Neural progenitor cell (in vitro differentiated cells): ENCODE measurements around the gene UBE3C. TPM values are rescaled to one million over a fixed set of nuclear protein-coding genes. Genes with fewer than 3 reads are reported as not detected.

Source experiments
- DNase-seq: peaks from one replicate; pipeline ENCODE4 v3.0.0-alpha.2; 2016; ENCODE audit warnings: low spot score
- H2AFZ ChIP-seq: fragments of 200-600 bp; sonication (generic); replicated peaks from 2 replicates; pipeline ENCODE4 v1.6.1; 2016; ENCODE audit warnings: antibody characterized with exemption
- H3F3A ChIP-seq: fragments of 200-600 bp; sonication (generic); 2 replicates; pipeline ENCODE4 v1.6.1; 2016; ENCODE audit warnings: antibody characterized with exemption, low read depth
- H3K27ac ChIP-seq: fragments of 200-600 bp; sonication (generic); 2 replicates; pipeline ENCODE4 v1.5.1; 2016; ENCODE audit warnings: mild to moderate bottlenecking
- H3K27me3 ChIP-seq: fragments of 200-600 bp; sonication (generic); 2 replicates; pipeline ENCODE4 v1.6.1; 2016; ENCODE audit warnings: mild to moderate bottlenecking, moderate library complexity
- H3K36me3 ChIP-seq: fragments of 200-600 bp; sonication (generic); 2 replicates; pipeline ENCODE4 v1.5.1; 2016
- H3K4me1 ChIP-seq: fragments of 200-600 bp; sonication (generic); 2 replicates; pipeline ENCODE4 v1.6.1; 2016; ENCODE audit warnings: mixed run types
- H3K4me2 ChIP-seq: fragments of 200-600 bp; sonication (generic); 2 replicates; pipeline ENCODE4 v1.6.1; 2016
- H3K4me3 ChIP-seq: fragments of 200-600 bp; sonication (generic); 2 replicates; pipeline ENCODE4 v1.5.1; 2016
- H3K79me2 ChIP-seq: fragments of 200-600 bp; sonication (generic); 2 replicates; pipeline ENCODE4 v1.6.1; 2016; ENCODE audit warnings: low read depth
- H3K9ac ChIP-seq: fragments of 200-600 bp; sonication (generic); 2 replicates; pipeline ENCODE4 v1.6.1; 2016
- H3K9me3 ChIP-seq: fragments of 200-600 bp; sonication (generic); 2 replicates; pipeline ENCODE4 v1.5.1; 2016; ENCODE audit warnings: low read depth
- H4K20me1 ChIP-seq: fragments of 200-600 bp; sonication (generic); 2 replicates; pipeline ENCODE4 v1.6.1; 2016; ENCODE audit warnings: low read depth
- H3K27ac Mint-ChIP-seq: 3 replicates; pipeline ENCODE4 v1.8.0; 2021; ENCODE audit warnings: mixed read lengths
- H3K27me3 Mint-ChIP-seq: 2 replicates; pipeline ENCODE4 v1.8.0; 2022; ENCODE audit warnings: low read depth, mild to moderate bottlenecking, inconsistent platforms, moderate library complexity, mixed read lengths; ENCODE audit not compliant: insufficient read depth
- H3K36me3 Mint-ChIP-seq: 3 replicates; pipeline ENCODE4 v1.8.0; 2021; ENCODE audit warnings: mixed read lengths
- H3K4me1 Mint-ChIP-seq: 3 replicates; pipeline ENCODE4 v1.8.0; 2021; ENCODE audit warnings: mixed read lengths
- H3K4me3 Mint-ChIP-seq: 3 replicates; pipeline ENCODE4 v1.8.0; 2021; ENCODE audit warnings: mild to moderate bottlenecking, moderate library complexity, mixed read lengths
- H3K9me3 Mint-ChIP-seq: 3 replicates; pipeline ENCODE4 v1.8.0; 2020; ENCODE audit warnings: mixed read lengths
- CTCF ChIP-seq: fragments of 200-600 bp; sonication (generic); IDR thresholded peaks from 2 replicates; pipeline ENCODE4 v1.5.1; 2017; ENCODE audit warnings: antibody characterized with exemption, mild to moderate bottlenecking
- EZH2 ChIP-seq: fragments of 200-600 bp; sonication (generic); IDR thresholded peaks from 2 replicates; pipeline ENCODE4 v1.6.1; 2017; ENCODE audit warnings: antibody characterized with exemption, mild to moderate bottlenecking, moderate library complexity
- EZH2phosphoT487 ChIP-seq: fragments of 200-600 bp; sonication (generic); IDR thresholded peaks from 2 replicates; pipeline ENCODE4 v1.6.1; 2017; ENCODE audit warnings: antibody characterized with exemption
- total RNA-seq: library from RNA; depleted of rRNA; stranded (reverse); fragments of >200 nt; gene quantifications from 2 replicates; pipeline ENCODE4 v1.2.3, GENCODE V29; 2015; ENCODE audit warnings: low replicate concordance

UBE3C gene
- total RNA-seq, 1 donor from 2014 or later: 65.9 TPM

- Histone ChIP-seq H2AFZ (no peak overlapping the region), H3K9ac (no peak overlapping the region), H3K4me3 (no peak overlapping the region), H3K27me3 (no peaks in the 10 kb centered on the region), H3K4me1 (no peaks in the 10 kb centered on the region), H3K79me2 (no peaks in the 10 kb centered on the region), H3K27ac (no peak overlapping the region), H3K9me3 (no peaks in the 10 kb centered on the region), H3K36me3 (no peaks in the 10 kb centered on the region), H4K20me1 (no peaks in the 10 kb centered on the region), H3K4me2 (no peak overlapping the region), H3F3A (no peaks in the 10 kb centered on the region)
- H3K27me3 Mint-ChIP-seq: no peaks in the 10 kb centered on the region
- H3K36me3 Mint-ChIP-seq: peaks cover 29% of the 10 kb centered on the region
- DNase-seq: no peak
- peak overlapping the region; percentile 10 for H3K27ac Mint-ChIP-seq
- H3K4me3 Mint-ChIP-seq: no peak overlapping the region
- no peaks in the 10 kb centered on the region for H3K9me3 Mint-ChIP-seq
- TF ChIP-seq EZH2: no peak
- no peak for TF ChIP-seq EZH2phosphoT487
- TF ChIP-seq CTCF: no peak
- no peaks in the 10 kb centered on the region for H3K4me1 Mint-ChIP-seq
Measured at GRCh38 chr7:157241631-157242030, 102.9 kb downstream of the UBE3C start.

- Histone ChIP-seq H3K4me1 (no peaks in the 10 kb centered on the region), H4K20me1 (no peaks in the 10 kb centered on the region), H3K4me2 (no peak overlapping the region), H3K9me3 (no peaks in the 10 kb centered on the region), H3K36me3 (no peaks in the 10 kb centered on the region), H3K9ac (no peak overlapping the region), H3K27ac (no peak overlapping the region), H3F3A (peaks cover 3% of the 10 kb centered on the region), H3K27me3 (no peaks in the 10 kb centered on the region), H2AFZ (no peak overlapping the region), H3K79me2 (no peaks in the 10 kb centered on the region), H3K4me3 (no peak overlapping the region)
- Mint-ChIP-seq H3K4me1 (no peaks in the 10 kb centered on the region), H3K4me3 (no peak overlapping the region), H3K27ac (no peak overlapping the region), H3K36me3 (peaks cover 23% of the 10 kb centered on the region), H3K9me3 (no peaks in the 10 kb centered on the region), H3K27me3 (no peaks in the 10 kb centered on the region)
- TF ChIP-seq EZH2 (no peak), CTCF (no peak), EZH2phosphoT487 (no peak)
- DNase-seq: no peak
Measured at GRCh38 chr7:157244516-157245294, 106.0 kb downstream of the UBE3C start.

GRCh38 chr7:157246052-157246451 lies 107.3 kb downstream of the UBE3C start:
- no peak overlapping the region for H3K27ac Mint-ChIP-seq
- H3K9me3 Mint-ChIP-seq: no peaks in the 10 kb centered on the region
- H3K36me3 Mint-ChIP-seq: peaks cover 21% of the 10 kb centered on the region
- no peak overlapping the region for H3K4me3 Mint-ChIP-seq
- Histone ChIP-seq H3K27ac (no peak overlapping the region), H3K27me3 (no peaks in the 10 kb centered on the region), H3K9me3 (no peaks in the 10 kb centered on the region), H3K36me3 (no peaks in the 10 kb centered on the region), H3K9ac (no peak overlapping the region), H3F3A (peaks cover 5% of the 10 kb centered on the region), H4K20me1 (no peaks in the 10 kb centered on the region), H2AFZ (no peak overlapping the region), H3K4me1 (no peaks in the 10 kb centered on the region), H3K79me2 (no peaks in the 10 kb centered on the region), H3K4me2 (no peak overlapping the region), H3K4me3 (no peak overlapping the region)
- no peaks in the 10 kb centered on the region for H3K27me3 Mint-ChIP-seq
- TF ChIP-seq EZH2 (no peak), EZH2phosphoT487 (no peak), CTCF (no peak)
- no peaks in the 10 kb centered on the region for H3K4me1 Mint-ChIP-seq
- DNase-seq: no peak
